Prostate gland (tissue), 2 donors: ENCODE data around the gene ARL14EPL.

ENCODE experiments used
- POLR2A ChIP-seq: fragments of 450-650 bp; IDR thresholded peaks from one replicate; pipeline ENCODE4 v1.6.1; 2016; ENCODE audit warnings: antibody characterized with exemption, mild to moderate bottlenecking
- POLR2AphosphoS5 ChIP-seq: sonication (generic); formaldehyde crosslinking; IDR thresholded peaks from one replicate; pipeline ENCODE4 v1.6.1; 2017; ENCODE audit warnings: antibody characterized with exemption
- TF ChIP-seq, protein P1 (sequence below), 4 experiments: fragments of 200-600 bp in 2 of 4; fragments of 450-650 bp in 2 of 4; sonication (generic) in 2 of 4; IDR thresholded peaks; 1 replicate in 3 of 4; 2 replicates in 1 of 4; pipeline ENCODE4 v1.5.1; 2016 to 2019; ENCODE audit warnings: antibody characterized with exemption in 4 of 4, mild to moderate bottlenecking in 2 of 4, moderate library complexity in 2 of 4

DNA sequence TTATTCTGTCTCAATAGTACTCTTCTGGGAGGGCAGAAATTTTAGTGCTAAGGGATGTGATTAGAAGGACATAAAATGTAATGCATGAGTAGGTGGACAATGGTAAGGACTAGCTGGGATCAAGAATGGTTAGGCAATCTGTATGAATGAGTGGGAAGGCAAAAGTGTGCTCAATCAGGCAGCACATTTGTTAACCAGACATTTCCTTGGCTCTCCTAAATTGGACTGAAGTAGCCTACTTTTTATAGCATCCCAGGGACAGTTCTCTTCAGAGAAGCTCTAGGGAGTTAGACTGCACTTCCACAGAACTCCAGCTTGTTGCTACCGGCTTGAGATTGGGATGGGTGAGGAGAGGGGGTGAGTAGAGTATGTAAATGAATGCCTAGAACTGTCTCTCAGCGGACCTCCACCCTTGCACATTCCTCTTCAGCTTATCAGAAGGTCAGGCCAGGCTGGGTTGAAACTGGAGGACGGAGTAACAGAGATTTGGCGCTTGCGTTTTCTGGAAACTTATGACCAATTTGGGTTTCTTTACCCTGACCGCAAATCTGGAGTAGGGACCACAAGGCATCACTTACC is 19.0 kb upstream of the ARL14EPL start:
- TF ChIP-seq POLR2A (no peak), POLR2AphosphoS5 (no peak)
- TF ChIP-seq, protein P1, sequence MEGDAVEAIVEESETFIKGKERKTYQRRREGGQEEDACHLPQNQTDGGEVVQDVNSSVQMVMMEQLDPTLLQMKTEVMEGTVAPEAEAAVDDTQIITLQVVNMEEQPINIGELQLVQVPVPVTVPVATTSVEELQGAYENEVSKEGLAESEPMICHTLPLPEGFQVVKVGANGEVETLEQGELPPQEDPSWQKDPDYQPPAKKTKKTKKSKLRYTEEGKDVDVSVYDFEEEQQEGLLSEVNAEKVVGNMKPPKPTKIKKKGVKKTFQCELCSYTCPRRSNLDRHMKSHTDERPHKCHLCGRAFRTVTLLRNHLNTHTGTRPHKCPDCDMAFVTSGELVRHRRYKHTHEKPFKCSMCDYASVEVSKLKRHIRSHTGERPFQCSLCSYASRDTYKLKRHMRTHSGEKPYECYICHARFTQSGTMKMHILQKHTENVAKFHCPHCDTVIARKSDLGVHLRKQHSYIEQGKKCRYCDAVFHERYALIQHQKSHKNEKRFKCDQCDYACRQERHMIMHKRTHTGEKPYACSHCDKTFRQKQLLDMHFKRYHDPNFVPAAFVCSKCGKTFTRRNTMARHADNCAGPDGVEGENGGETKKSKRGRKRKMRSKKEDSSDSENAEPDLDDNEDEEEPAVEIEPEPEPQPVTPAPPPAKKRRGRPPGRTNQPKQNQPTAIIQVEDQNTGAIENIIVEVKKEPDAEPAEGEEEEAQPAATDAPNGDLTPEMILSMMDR (IDR thresholded peaks at IDR 0.05): no peak
